Neural progenitor cell (in vitro differentiated cells): ENCODE measurements around the gene MROH2A. TPM values are rescaled to one million over a fixed set of nuclear protein-coding genes. Genes with fewer than 3 reads are reported as not detected.

Experiments used
- DNase-seq: peaks from one replicate; pipeline ENCODE4 v3.0.0-alpha.2; 2016; ENCODE audit warnings: low spot score
- H2AFZ ChIP-seq: fragments of 200-600 bp; sonication (generic); replicated peaks from 2 replicates; pipeline ENCODE4 v1.6.1; 2016; ENCODE audit warnings: antibody characterized with exemption
- H3F3A ChIP-seq: fragments of 200-600 bp; sonication (generic); 2 replicates; pipeline ENCODE4 v1.6.1; 2016; ENCODE audit warnings: antibody characterized with exemption, low read depth
- H3K27ac ChIP-seq: fragments of 200-600 bp; sonication (generic); 2 replicates; pipeline ENCODE4 v1.5.1; 2016; ENCODE audit warnings: mild to moderate bottlenecking
- H3K27me3 ChIP-seq: fragments of 200-600 bp; sonication (generic); 2 replicates; pipeline ENCODE4 v1.6.1; 2016; ENCODE audit warnings: mild to moderate bottlenecking, moderate library complexity
- H3K36me3 ChIP-seq: fragments of 200-600 bp; sonication (generic); 2 replicates; pipeline ENCODE4 v1.5.1; 2016
- H3K4me1 ChIP-seq: fragments of 200-600 bp; sonication (generic); 2 replicates; pipeline ENCODE4 v1.6.1; 2016; ENCODE audit warnings: mixed run types
- H3K4me2 ChIP-seq: fragments of 200-600 bp; sonication (generic); 2 replicates; pipeline ENCODE4 v1.6.1; 2016
- H3K4me3 ChIP-seq: fragments of 200-600 bp; sonication (generic); 2 replicates; pipeline ENCODE4 v1.5.1; 2016
- H3K79me2 ChIP-seq: fragments of 200-600 bp; sonication (generic); 2 replicates; pipeline ENCODE4 v1.6.1; 2016; ENCODE audit warnings: low read depth
- H3K9ac ChIP-seq: fragments of 200-600 bp; sonication (generic); 2 replicates; pipeline ENCODE4 v1.6.1; 2016
- H3K9me3 ChIP-seq: fragments of 200-600 bp; sonication (generic); 2 replicates; pipeline ENCODE4 v1.5.1; 2016; ENCODE audit warnings: low read depth
- H4K20me1 ChIP-seq: fragments of 200-600 bp; sonication (generic); 2 replicates; pipeline ENCODE4 v1.6.1; 2016; ENCODE audit warnings: low read depth
- H3K27ac Mint-ChIP-seq: 3 replicates; pipeline ENCODE4 v1.8.0; 2021; ENCODE audit warnings: mixed read lengths
- H3K27me3 Mint-ChIP-seq: 2 replicates; pipeline ENCODE4 v1.8.0; 2022; ENCODE audit warnings: low read depth, mild to moderate bottlenecking, inconsistent platforms, moderate library complexity, mixed read lengths; ENCODE audit not compliant: insufficient read depth
- H3K36me3 Mint-ChIP-seq: 3 replicates; pipeline ENCODE4 v1.8.0; 2021; ENCODE audit warnings: mixed read lengths
- H3K4me1 Mint-ChIP-seq: 3 replicates; pipeline ENCODE4 v1.8.0; 2021; ENCODE audit warnings: mixed read lengths
- H3K4me3 Mint-ChIP-seq: 3 replicates; pipeline ENCODE4 v1.8.0; 2021; ENCODE audit warnings: mild to moderate bottlenecking, moderate library complexity, mixed read lengths
- H3K9me3 Mint-ChIP-seq: 3 replicates; pipeline ENCODE4 v1.8.0; 2020; ENCODE audit warnings: mixed read lengths
- EZH2 ChIP-seq: fragments of 200-600 bp; sonication (generic); IDR thresholded peaks from 2 replicates; pipeline ENCODE4 v1.6.1; 2017; ENCODE audit warnings: antibody characterized with exemption, mild to moderate bottlenecking, moderate library complexity
- EZH2phosphoT487 ChIP-seq: fragments of 200-600 bp; sonication (generic); IDR thresholded peaks from 2 replicates; pipeline ENCODE4 v1.6.1; 2017; ENCODE audit warnings: antibody characterized with exemption
- total RNA-seq: library from RNA; depleted of rRNA; stranded (reverse); fragments of >200 nt; gene quantifications from 2 replicates; pipeline ENCODE4 v1.2.3, GENCODE V29; 2015; ENCODE audit warnings: low replicate concordance
- TF ChIP-seq, protein P1 (sequence below): fragments of 200-600 bp; sonication (generic); IDR thresholded peaks from 2 replicates; pipeline ENCODE4 v1.5.1; 2017; ENCODE audit warnings: antibody characterized with exemption, mild to moderate bottlenecking

Gene MROH2A
- total RNA-seq, 1 donor from 2014 or later, result not detected

DNA sequence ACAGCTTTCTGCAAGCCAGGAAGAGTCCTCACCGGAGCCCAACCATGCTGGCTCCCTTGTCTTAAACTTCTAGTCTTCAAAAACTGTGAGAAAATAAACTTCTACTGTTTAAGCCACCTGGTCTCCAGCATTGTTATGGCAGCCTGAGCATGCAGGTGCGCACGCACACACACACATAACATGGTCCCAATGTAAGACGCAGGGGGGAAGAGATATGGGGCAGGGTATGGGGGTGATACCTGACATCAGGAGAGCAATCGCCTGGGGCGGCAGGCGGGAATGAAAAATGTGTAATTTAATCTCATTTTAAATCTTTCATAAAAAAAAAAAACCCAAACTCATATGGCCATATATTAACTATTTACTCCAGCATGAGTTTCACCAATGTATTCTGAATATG lies 58.2 kb downstream of the MROH2A start:
- Histone ChIP-seq H3K36me3 (peaks cover 19% of the 10 kb centered on the region), H3K4me2 (no peak overlapping the region), H3K79me2 (peaks cover 65% of the 10 kb centered on the region), H3K27me3 (no peaks in the 10 kb centered on the region), H3K4me1 (peaks cover 10% of the 10 kb centered on the region), H3K9ac (no peak overlapping the region), H4K20me1 (peaks cover 74% of the 10 kb centered on the region), H3K4me3 (no peak overlapping the region), H3K9me3 (no peaks in the 10 kb centered on the region), H3F3A (peaks cover 23% of the 10 kb centered on the region), H2AFZ (no peak overlapping the region), H3K27ac (no peak overlapping the region)
- DNase-seq, result no peak
- Mint-ChIP-seq H3K27ac (no peak overlapping the region), H3K27me3 (no peaks in the 10 kb centered on the region), H3K36me3 (peaks cover 54% of the 10 kb centered on the region), H3K4me3 (no peak overlapping the region), H3K4me1 (peaks cover 19% of the 10 kb centered on the region), H3K9me3 (no peaks in the 10 kb centered on the region)
- TF ChIP-seq EZH2phosphoT487 (no peak), EZH2 (no peak)
- TF ChIP-seq, protein P1, sequence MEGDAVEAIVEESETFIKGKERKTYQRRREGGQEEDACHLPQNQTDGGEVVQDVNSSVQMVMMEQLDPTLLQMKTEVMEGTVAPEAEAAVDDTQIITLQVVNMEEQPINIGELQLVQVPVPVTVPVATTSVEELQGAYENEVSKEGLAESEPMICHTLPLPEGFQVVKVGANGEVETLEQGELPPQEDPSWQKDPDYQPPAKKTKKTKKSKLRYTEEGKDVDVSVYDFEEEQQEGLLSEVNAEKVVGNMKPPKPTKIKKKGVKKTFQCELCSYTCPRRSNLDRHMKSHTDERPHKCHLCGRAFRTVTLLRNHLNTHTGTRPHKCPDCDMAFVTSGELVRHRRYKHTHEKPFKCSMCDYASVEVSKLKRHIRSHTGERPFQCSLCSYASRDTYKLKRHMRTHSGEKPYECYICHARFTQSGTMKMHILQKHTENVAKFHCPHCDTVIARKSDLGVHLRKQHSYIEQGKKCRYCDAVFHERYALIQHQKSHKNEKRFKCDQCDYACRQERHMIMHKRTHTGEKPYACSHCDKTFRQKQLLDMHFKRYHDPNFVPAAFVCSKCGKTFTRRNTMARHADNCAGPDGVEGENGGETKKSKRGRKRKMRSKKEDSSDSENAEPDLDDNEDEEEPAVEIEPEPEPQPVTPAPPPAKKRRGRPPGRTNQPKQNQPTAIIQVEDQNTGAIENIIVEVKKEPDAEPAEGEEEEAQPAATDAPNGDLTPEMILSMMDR, result no peak

DNA sequence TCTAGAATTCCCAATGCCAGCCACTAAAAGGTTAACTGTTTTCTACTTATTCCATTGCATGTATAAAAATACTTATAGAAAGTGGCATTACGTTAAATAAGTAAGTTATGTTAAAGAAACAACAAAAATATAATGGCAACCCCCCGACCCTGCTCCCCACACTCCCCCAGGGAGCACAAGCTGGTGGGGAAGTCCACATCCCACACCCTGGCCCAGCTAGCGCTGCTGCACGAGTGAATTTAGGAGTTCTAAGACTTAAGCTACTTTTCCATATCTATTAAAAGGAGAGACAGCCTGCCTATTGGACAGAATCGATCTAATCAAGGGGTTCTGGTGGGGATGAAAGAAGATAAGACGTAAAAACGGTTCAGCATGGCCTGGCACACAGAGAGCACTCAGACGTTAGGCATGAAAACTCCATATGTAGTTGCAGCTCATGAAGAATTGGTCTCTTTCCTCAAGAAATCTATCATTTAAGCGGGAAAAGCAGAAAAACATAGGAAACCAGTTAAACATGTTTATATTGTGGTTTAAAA lies 59.6 kb downstream of the MROH2A start:
- Mint-ChIP-seq H3K4me1 (peaks cover 12% of the 10 kb centered on the region), H3K27me3 (no peaks in the 10 kb centered on the region), H3K36me3 (peaks cover 65% of the 10 kb centered on the region), H3K4me3 (no peak overlapping the region), H3K9me3 (no peaks in the 10 kb centered on the region), H3K27ac (no peak overlapping the region)
- H3K79me2 ChIP-seq, result peaks cover 79% of the 10 kb centered on the region
- H3K27ac ChIP-seq, result no peak overlapping the region
- peaks cover 6% of the 10 kb centered on the region for H3K4me1 ChIP-seq
- no peaks in the 10 kb centered on the region for H3K9me3 ChIP-seq
- H3K4me3 ChIP-seq, result no peak overlapping the region
- DNase-seq, result no peak
- peaks cover 20% of the 10 kb centered on the region for H3K36me3 ChIP-seq
- peaks cover 83% of the 10 kb centered on the region for H4K20me1 ChIP-seq
- no peak overlapping the region for H2AFZ ChIP-seq
- no peak overlapping the region for H3K9ac ChIP-seq
- peaks cover 18% of the 10 kb centered on the region for H3F3A ChIP-seq
- TF ChIP-seq EZH2phosphoT487, result no peak
- no peak for TF ChIP-seq EZH2
- TF ChIP-seq, protein P1, result no peak
- H3K27me3 ChIP-seq, result no peaks in the 10 kb centered on the region
- no peak overlapping the region for H3K4me2 ChIP-seq

DNA sequence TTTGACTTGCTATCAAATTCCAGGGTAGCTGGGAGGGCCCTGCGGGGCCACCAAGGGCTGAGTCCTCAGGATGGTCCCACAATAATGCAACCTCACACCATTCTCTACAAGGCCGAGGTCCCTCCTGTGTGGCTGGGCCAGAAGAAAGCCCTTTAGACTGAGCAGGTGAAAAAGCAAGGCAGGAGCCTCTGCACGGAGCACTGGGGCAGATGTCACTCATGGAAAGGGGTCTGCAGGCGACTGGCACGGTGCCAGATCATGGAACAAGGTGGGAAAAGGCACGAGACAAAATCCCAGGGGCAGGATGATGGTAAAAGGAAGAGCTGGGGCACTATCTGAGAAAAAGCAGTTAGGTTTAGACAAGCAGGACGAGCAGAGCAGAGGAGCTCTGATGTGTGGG lies 60.1 kb downstream of the MROH2A start:
- H3F3A ChIP-seq, result peaks cover 13% of the 10 kb centered on the region
- Mint-ChIP-seq H3K9me3 (no peaks in the 10 kb centered on the region), H3K36me3 (peaks cover 68% of the 10 kb centered on the region), H3K27ac (no peak overlapping the region), H3K27me3 (no peaks in the 10 kb centered on the region), H3K4me3 (no peak overlapping the region), H3K4me1 (peaks cover 7% of the 10 kb centered on the region)
- DNase-seq, result no peak
- TF ChIP-seq, protein P1, result no peak
- H3K27me3 ChIP-seq, result no peaks in the 10 kb centered on the region
- no peak overlapping the region for H2AFZ ChIP-seq
- H3K27ac ChIP-seq, result no peak overlapping the region
- no peak overlapping the region for H3K9ac ChIP-seq
- no peaks in the 10 kb centered on the region for H3K9me3 ChIP-seq
- H3K4me2 ChIP-seq, result no peak overlapping the region
- no peak overlapping the region for H3K4me3 ChIP-seq
- H3K36me3 ChIP-seq, result peaks cover 20% of the 10 kb centered on the region
- H4K20me1 ChIP-seq, result peaks cover 83% of the 10 kb centered on the region
- peaks cover 84% of the 10 kb centered on the region for H3K79me2 ChIP-seq
- peaks cover 1% of the 10 kb centered on the region for H3K4me1 ChIP-seq
